ENCODE results near the gene RNF11.

The RNF11 gene

GRCh38 chr1:51276286-51276685 is 40.2 kb downstream of the RNF11 start (continued):
- TF ChIP-seq CSRNP3 (CRISPR knock-in tag; IDR thresholded peaks at IDR 0.05) (no peak), POU6F1 (CRISPR knock-in tag; IDR thresholded peaks at IDR 0.05; ENCODE audit: borderline replicate concordance, low read depth) (no peak)

- TF ChIP-seq POU6F1 (CRISPR knock-in tag; IDR thresholded peaks at IDR 0.05; ENCODE audit: borderline replicate concordance, low read depth) (no peak), TCF4 (CRISPR knock-in tag; IDR thresholded peaks at IDR 0.05; ENCODE audit: borderline replicate concordance) (no peak), CSDC2 (CRISPR knock-in tag; IDR thresholded peaks at IDR 0.05) (no peak), ZNF70 (CRISPR knock-in tag; IDR thresholded peaks at IDR 0.05) (no peak), TSHZ2 (CRISPR knock-in tag; IDR thresholded peaks at IDR 0.05) (no peak), ZFP30 (CRISPR knock-in tag; IDR thresholded peaks at IDR 0.05) (no peak), CREB5 (CRISPR knock-in tag; IDR thresholded peaks at IDR 0.05; ENCODE audit: low read depth) (no peak), SNAI2 (CRISPR knock-in tag; IDR thresholded peaks at IDR 0.05) (no peak), PATZ1 (CRISPR knock-in tag; IDR thresholded peaks at IDR 0.05; ENCODE audit: borderline replicate concordance) (no peak), ARNTL (CRISPR knock-in tag; IDR thresholded peaks at IDR 0.05; ENCODE audit: borderline replicate concordance, low read depth) (no peak), CSRNP3 (CRISPR knock-in tag; IDR thresholded peaks at IDR 0.05) (no peak), RARB (CRISPR knock-in tag; IDR thresholded peaks at IDR 0.05) (no peak), ZNF565 (CRISPR knock-in tag; conservative IDR thresholded peaks at IDR 0.05; ENCODE audit: low read depth) (no peak), GLIS3 (CRISPR knock-in tag; IDR thresholded peaks at IDR 0.05) (no peak), OSR1 (CRISPR knock-in tag; IDR thresholded peaks at IDR 0.05) (no peak), ISL1 (CRISPR knock-in tag; IDR thresholded peaks at IDR 0.05) (no peak), ESRRG (CRISPR knock-in tag; IDR thresholded peaks at IDR 0.05) (no peak)
Measured at GRCh38 chr1:51280321-51280978, 44.4 kb downstream of the RNF11 start.

More at GRCh38 chr1:51280321-51280978, 44.4 kb downstream of the RNF11 start:
- no peak for ATAC-seq

Measured in SK-N-SH treated with all-trans-retinoic acid at 6 μM for 48 hours (cell line).